ENCODE data around the gene SLC38A11.

GRCh38 chr2:164905307-164905706 is 50.0 kb downstream of the SLC38A11 start:
- TF ChIP-seq TOX (CRISPR knock-in tag; IDR thresholded peaks at IDR 0.05; ENCODE audit: borderline replicate concordance): no peak
- TF ChIP-seq ZNF70 (CRISPR knock-in tag; IDR thresholded peaks at IDR 0.05): peak; percentile 65; the same call in 1 of the 2 replicates
- no peak for TF ChIP-seq ZC3H10 (CRISPR knock-in tag; IDR thresholded peaks at IDR 0.05)
- TF ChIP-seq ZNF8 (CRISPR knock-in tag; IDR thresholded peaks at IDR 0.05): no peak
- TF ChIP-seq ESRRG (CRISPR knock-in tag; IDR thresholded peaks at IDR 0.05): no peak
- TF ChIP-seq, protein P1, sequence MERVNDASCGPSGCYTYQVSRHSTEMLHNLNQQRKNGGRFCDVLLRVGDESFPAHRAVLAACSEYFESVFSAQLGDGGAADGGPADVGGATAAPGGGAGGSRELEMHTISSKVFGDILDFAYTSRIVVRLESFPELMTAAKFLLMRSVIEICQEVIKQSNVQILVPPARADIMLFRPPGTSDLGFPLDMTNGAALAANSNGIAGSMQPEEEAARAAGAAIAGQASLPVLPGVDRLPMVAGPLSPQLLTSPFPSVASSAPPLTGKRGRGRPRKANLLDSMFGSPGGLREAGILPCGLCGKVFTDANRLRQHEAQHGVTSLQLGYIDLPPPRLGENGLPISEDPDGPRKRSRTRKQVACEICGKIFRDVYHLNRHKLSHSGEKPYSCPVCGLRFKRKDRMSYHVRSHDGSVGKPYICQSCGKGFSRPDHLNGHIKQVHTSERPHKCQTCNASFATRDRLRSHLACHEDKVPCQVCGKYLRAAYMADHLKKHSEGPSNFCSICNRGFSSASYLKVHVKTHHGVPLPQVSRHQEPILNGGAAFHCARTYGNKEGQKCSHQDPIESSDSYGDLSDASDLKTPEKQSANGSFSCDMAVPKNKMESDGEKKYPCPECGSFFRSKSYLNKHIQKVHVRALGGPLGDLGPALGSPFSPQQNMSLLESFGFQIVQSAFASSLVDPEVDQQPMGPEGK (CRISPR knock-in tag; IDR thresholded peaks at IDR 0.05; ENCODE audit: borderline replicate concordance): no peak
- no peak for TF ChIP-seq RARB (CRISPR knock-in tag; IDR thresholded peaks at IDR 0.05)

All from SK-N-SH treated with all-trans-retinoic acid at 6 μM for 48 hours (cell line).